Fibroblast of pulmonary artery (primary cell): ENCODE measurements around the gene TTC28.

Experiments used
- DNase-seq: peaks from one replicate; pipeline ENCODE4 v3.0.0-alpha.2; 2010; ENCODE audit warnings: low read depth
- H3K4me3 ChIP-seq: replicated peaks from 2 replicates; pipeline ENCODE4 v1.5.1; 2011; ENCODE audit warnings: low read depth, mild to moderate bottlenecking, control low read depth, low read length, moderate library complexity
- CTCF ChIP-seq: IDR thresholded peaks from 2 replicates; pipeline ENCODE4 v1.5.1; 2011; ENCODE audit warnings: mild to moderate bottlenecking, control low read depth, low read length, inconsistent platforms; ENCODE audit errors: missing control alignments

Gene TTC28

GRCh38 chr22:28249402-28249801, 430.2 kb downstream of the TTC28 start:
- DNase-seq: no peak
- TF ChIP-seq CTCF: no peak
- no peak overlapping the region for H3K4me3 ChIP-seq

- TF ChIP-seq CTCF: no peak
- H3K4me3 ChIP-seq: no peak overlapping the region
- DNase-seq: no peak
Measured at GRCh38 chr22:28247667-28248363, 431.8 kb downstream of the TTC28 start.

- no peak overlapping the region for H3K4me3 ChIP-seq
- TF ChIP-seq CTCF: no peak
- DNase-seq: no peak
Measured at GRCh38 chr22:28247136-28247535, 432.5 kb downstream of the TTC28 start.

DNA sequence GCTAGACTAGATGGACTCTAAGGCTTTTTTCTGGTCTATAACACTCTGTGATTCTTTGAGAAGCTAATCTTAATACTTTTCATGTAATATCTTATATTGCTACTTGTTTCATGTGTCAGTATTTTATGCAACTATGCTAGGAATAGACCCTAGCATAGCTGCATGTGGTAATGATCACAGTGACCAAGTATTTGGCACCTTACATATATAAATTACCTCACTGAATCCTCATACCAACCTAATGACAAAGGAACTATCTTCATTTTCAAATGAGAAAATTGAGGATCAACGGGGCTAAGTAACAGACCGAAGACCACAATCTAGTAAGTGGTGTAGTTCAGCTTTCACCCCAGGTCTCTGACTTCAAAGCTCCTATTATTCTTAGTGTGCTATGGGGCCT, 433.2 kb downstream of the TTC28 start:
- no peak overlapping the region for H3K4me3 ChIP-seq
- no peak for TF ChIP-seq CTCF
- DNase-seq: peak; percentile 42

- no peak for TF ChIP-seq CTCF
Measured at GRCh38 chr22:28245579-28246224, 433.9 kb downstream of the TTC28 start.

GRCh38 chr22:28244757-28245156, 434.9 kb downstream of the TTC28 start:
- no peak for DNase-seq
- H3K4me3 ChIP-seq: no peak overlapping the region
- TF ChIP-seq CTCF: no peak

More at GRCh38 chr22:28245579-28246224, 433.9 kb downstream of the TTC28 start:
- H3K4me3 ChIP-seq: no peak overlapping the region
- no peak for DNase-seq
